ENCODE measurements around the gene PES1. TPM values are rescaled to one million over a fixed set of nuclear protein-coding genes. Genes with fewer than 3 reads are reported as not detected.

Gene PES1
- total RNA-seq, 4 donors from 2014 or later, result 28.2 to 55.7 (median 42.9) TPM

DNA sequence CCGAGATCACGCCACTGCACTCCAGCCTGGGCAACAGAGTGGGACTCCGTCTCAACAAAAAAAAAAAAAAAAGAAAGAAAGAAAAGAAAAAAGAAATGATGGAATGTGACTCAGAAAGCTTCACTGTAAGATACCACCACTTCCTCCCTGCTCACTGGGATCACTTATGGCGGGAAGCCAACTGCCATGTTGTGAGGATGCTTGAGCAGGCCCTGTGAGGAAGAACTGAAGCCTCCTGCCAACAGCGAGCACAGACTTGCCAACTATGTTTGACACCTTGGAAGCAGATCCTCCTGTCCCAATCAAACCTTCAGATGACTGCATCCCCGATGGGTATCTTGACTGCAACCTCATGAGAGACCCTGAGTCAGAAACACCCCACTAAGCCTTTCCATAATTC, 53.4 kb downstream of the PES1 start:
- intact Hi-C loops (cut with DNase I), result no loop called here
- no peak for TF ChIP-seq POLR2A (IDR thresholded peaks at IDR 0.05; ENCODE audit: low read depth)
- TF ChIP-seq EP300 (IDR thresholded peaks at IDR 0.05), result no peak
- TF ChIP-seq, protein P1, sequence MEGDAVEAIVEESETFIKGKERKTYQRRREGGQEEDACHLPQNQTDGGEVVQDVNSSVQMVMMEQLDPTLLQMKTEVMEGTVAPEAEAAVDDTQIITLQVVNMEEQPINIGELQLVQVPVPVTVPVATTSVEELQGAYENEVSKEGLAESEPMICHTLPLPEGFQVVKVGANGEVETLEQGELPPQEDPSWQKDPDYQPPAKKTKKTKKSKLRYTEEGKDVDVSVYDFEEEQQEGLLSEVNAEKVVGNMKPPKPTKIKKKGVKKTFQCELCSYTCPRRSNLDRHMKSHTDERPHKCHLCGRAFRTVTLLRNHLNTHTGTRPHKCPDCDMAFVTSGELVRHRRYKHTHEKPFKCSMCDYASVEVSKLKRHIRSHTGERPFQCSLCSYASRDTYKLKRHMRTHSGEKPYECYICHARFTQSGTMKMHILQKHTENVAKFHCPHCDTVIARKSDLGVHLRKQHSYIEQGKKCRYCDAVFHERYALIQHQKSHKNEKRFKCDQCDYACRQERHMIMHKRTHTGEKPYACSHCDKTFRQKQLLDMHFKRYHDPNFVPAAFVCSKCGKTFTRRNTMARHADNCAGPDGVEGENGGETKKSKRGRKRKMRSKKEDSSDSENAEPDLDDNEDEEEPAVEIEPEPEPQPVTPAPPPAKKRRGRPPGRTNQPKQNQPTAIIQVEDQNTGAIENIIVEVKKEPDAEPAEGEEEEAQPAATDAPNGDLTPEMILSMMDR (IDR thresholded peaks at IDR 0.05), result no peak
- TF ChIP-seq POLR2AphosphoS5 (IDR thresholded peaks at IDR 0.05), result no peak
- H3K4me1 ChIP-seq, result peaks cover 5 to 16% (median 12%) of the 10 kb centered on the region in 4 donors
- H3K4me3 ChIP-seq, result no peak overlapping the region
- DNase-seq (ENCODE audit: extremely low spot score), result no peak
- H3K36me3 ChIP-seq, result no peaks in the 10 kb centered on the region
- H3K9me3 ChIP-seq, result no peaks in the 10 kb centered on the region
- WGBS, result 83% methylated on average over 6 of the region's 6 CpGs
- no peak overlapping the region for H3K27ac ChIP-seq (replicated peaks in 1 of 4)
- H3K27me3 ChIP-seq, result peaks cover 5 to 28% (median 6%) of the 10 kb centered on the region in 4 donors

- Histone ChIP-seq H3K9me3 (no peaks in the 10 kb centered on the region), H3K4me1 (peaks cover 4 to 9% (median 6%) of the 10 kb centered on the region in 4 donors), H3K27ac (replicated peaks in 1 of 4) (no peak overlapping the region), H3K36me3 (no peaks in the 10 kb centered on the region), H3K27me3 (peaks cover 2 to 18% (median 6%) of the 10 kb centered on the region in 4 donors), H3K4me3 (no peak overlapping the region)
- WGBS, result 85% methylated on average over 9 of the region's 9 CpGs
- TF ChIP-seq POLR2AphosphoS5 (IDR thresholded peaks at IDR 0.05), result no peak
- no peak for TF ChIP-seq EP300 (IDR thresholded peaks at IDR 0.05)
- TF ChIP-seq, protein P1 (IDR thresholded peaks at IDR 0.05), result no peak
- no peak for TF ChIP-seq POLR2A (IDR thresholded peaks at IDR 0.05; ENCODE audit: low read depth)
- DNase-seq (ENCODE audit: extremely low spot score), result no peak
- intact Hi-C loops (cut with DNase I), result no loop called here
Measured at GRCh38 chr22:30537083-30537731, 54.5 kb downstream of the PES1 start.

GRCh38 chr22:30535182-30535581, 56.5 kb downstream of the PES1 start:
- no peaks in the 10 kb centered on the region for H3K4me1 ChIP-seq
- no peaks in the 10 kb centered on the region for H3K9me3 ChIP-seq
- H3K36me3 ChIP-seq, result no peaks in the 10 kb centered on the region
- DNase-seq (ENCODE audit: extremely low spot score), result no peak
- intact Hi-C loops (cut with DNase I), result no loop called here
- no peak overlapping the region for H3K4me3 ChIP-seq
- WGBS, result 90% methylated on average over 4 of the region's 4 CpGs
- TF ChIP-seq POLR2A (IDR thresholded peaks at IDR 0.05; ENCODE audit: low read depth) (no peak), EP300 (IDR thresholded peaks at IDR 0.05) (no peak), POLR2AphosphoS5 (IDR thresholded peaks at IDR 0.05) (no peak)
- TF ChIP-seq, protein P1 (IDR thresholded peaks at IDR 0.05), result no peak
- peaks cover 0 to 7% (median 0%) of the 10 kb centered on the region in 4 donors for H3K27me3 ChIP-seq
- no peak overlapping the region for H3K27ac ChIP-seq (replicated peaks in 1 of 4)

DNA sequence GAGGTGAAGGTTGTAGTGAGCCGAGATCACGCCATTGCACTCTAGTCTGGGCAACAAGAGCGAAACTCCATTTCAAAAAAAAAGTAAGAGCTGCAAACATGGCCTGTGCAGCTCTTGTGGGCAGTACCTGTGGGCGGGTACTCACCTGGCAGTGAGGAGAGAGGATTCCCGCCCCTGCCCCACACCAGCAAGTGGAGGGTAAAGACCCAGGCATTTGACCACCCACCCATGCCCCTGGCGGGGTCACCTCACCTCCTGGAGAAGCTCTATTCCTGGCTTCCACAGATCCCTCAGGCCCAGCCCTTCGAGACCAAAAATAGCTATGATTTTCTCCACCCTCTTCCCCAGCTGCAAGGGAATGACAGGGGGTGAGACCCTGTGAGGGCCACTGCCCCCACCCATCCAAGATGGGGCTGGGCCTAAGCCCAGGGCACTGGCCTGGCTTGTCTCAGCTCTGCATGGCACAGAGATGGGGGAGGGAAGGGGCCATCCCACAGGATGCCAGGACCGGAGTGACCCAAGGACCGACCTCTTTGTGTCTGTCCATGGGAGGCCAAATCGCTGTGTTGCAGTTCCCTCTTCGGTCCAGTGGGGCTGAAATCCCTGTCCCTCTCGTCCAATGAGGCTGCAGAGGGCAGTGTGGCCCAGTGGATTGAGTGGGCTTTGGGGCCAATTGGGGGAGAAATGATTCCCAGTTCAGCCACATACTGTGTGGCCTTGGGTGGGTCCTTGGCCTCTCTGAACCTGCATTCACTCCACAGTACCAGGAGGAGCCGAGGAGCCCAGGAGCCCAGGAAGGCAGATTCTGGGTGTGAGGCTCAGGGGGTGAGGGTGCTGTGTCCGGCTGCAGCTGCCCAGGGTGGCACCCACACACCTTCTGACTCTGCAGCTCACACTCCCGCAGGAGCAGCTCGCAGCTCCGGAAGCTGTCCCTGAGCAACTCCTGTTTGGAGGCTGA, 59.8 kb downstream of the PES1 start:
- Histone ChIP-seq H3K4me1 (no peaks in the 10 kb centered on the region), H3K27ac (replicated peaks in 1 of 4) (no peak overlapping the region), H3K27me3 (no peaks in the 10 kb centered on the region), H3K9me3 (no peaks in the 10 kb centered on the region), H3K36me3 (no peaks in the 10 kb centered on the region), H3K4me3 (no peak overlapping the region)
- 91% methylated on average over 7 of the region's 17 CpGs for WGBS
- no peak for TF ChIP-seq EP300 (IDR thresholded peaks at IDR 0.05)
- no peak for TF ChIP-seq POLR2A (IDR thresholded peaks at IDR 0.05; ENCODE audit: low read depth)
- TF ChIP-seq, protein P1 (IDR thresholded peaks at IDR 0.05), result no peak
- no peak for TF ChIP-seq POLR2AphosphoS5 (IDR thresholded peaks at IDR 0.05)
- no peak for DNase-seq (ENCODE audit: extremely low spot score)
- intact Hi-C loops (cut with DNase I), result no loop called here

Data from esophagus muscularis mucosa (tissue), 4 donors.